IPS DF 19.7 (cell line): ENCODE measurements around the gene ANKDD1A.
A peak's percentile ranks its signal among the peaks of the same experiment; 100 is the strongest.

Experiments used
- DNase-seq: peaks from one replicate; pipeline ENCODE4 v3.0.0-alpha.2; 2013; ENCODE audit warnings: low read depth, low spot score

The ANKDD1A gene

DNA sequence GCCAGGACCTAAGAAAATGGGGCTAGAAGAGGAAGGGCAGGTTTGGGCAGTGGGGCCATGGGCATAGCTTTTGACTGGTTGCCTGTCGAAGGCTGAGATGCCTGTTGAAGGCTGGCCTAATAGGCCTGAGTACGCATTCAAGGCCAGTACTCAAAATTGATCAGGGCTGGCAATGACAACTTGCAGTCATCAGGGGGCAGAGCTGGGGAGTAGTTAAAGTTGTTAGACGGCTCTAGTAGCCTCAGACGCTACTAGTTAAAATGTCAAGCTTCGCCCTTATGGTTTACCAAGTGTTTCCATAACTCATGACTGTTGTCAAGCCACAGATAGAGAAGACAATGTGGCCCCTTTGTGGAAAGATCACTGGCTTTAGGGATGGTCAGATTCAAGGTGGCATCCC lies 49.3 kb downstream of the ANKDD1A start:
- DNase-seq, result no peak

DNA sequence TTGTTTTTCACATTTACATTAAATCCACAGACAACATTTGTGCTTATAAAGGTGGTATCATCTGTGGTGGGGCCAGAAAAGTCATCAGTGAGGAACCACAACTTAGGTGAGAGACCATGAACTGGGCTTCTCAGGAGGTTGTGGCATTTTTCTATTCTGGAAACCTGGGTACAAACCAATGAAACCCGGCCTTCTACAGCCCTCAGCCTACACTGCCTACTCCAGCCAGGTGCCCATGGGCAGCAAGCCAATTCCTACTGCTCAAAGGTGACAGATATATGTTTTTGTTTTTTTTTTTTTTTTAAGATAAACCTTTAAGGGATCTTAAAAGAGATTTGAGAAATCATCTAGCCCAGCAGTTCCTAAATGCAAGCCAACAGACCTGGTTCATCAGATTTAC lies 57.7 kb downstream of the ANKDD1A start:
- no peak for DNase-seq

DNA sequence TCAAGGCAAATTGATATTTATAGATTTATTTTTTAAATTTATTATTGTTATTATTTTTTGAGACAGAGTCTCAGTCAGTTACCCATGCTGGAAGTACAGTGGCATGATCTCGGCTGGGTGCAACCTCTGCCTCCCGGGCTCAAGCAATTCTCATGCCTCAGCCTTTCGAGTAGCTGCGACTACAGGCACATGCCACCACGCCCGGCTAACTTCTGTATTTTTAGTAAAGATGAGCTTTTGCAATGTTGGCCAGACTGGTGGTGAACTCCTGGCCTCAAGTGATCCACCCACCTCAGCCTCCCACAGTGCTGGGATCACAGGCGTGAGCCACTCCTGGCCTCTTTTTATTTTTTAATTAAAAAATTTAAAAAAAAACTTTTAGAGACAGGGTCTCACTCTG lies 59.0 kb downstream of the ANKDD1A start:
- DNase-seq, result no peak

DNA sequence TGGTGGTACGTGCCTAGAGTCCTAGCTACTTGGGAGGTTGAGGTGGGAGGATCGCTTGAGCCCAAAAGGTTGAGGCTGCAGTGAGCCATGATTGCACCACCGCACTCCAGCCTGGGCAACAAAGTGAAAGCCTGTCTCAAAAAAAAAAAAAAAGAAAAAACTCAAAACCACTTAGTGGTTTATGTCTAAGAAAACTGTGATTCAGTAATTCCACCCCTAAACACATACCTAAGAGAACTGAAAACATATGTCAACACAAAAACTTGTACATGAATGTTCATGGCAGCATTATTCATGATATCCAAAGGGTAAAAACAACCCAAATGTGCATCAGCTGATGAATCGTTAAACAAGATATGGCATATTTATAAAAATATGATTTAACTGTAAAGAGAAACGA lies 63.7 kb downstream of the ANKDD1A start:
- DNase-seq, result no peak

DNA sequence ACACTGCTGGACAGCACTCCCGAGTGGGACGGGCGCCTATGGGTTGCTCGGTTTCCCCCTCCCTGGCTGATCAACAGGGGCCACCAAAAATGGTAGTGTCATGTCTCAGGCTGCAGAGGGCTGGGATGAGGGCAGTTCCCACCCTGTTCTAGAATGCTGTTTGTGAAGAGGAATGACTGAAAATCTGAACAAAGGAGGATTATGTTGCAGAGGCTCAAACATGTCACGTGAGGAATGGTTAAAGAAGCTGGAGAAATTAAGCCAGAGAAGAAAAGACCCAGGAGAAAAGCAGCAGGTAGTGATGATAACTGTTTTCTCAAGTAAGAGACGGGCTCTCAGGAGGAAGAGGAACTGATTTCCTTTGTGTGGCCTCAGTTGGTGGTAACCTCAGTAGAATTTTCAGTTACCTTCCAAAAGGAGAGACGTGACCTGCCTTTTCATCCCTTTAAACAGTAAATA lies 67.6 kb downstream of the ANKDD1A start:
- DNase-seq, result no peak

DNA sequence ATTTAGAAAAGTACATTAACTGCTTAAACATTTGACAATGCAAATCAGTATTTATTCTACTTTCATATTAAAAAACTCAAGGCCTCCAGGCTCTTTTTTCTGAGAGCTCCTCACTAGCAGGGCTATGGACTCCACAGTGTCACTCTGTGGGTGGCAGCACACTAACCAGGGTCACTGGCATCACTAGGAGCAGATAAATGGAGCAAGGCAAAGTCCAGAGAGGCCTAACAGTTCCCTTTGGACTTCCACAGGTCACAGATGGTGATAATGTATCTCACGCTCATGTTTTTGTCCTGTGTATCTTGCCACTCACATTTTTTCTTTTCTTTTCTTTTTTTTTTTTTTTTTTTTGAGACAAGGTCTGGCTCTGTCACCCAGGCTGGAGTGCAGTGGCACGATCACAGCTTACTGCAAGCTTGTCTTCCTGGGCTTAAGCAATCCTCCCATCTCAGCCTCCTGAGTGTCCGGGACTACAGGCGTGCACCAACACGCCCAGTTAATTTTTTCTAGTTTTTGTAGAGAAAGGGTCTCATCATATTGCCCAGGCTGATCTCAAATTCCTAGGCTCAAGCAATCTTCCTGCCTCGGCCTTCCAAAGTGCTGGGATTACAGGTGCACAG lies 70.2 kb downstream of the ANKDD1A start:
- DNase-seq, result no peak

DNA sequence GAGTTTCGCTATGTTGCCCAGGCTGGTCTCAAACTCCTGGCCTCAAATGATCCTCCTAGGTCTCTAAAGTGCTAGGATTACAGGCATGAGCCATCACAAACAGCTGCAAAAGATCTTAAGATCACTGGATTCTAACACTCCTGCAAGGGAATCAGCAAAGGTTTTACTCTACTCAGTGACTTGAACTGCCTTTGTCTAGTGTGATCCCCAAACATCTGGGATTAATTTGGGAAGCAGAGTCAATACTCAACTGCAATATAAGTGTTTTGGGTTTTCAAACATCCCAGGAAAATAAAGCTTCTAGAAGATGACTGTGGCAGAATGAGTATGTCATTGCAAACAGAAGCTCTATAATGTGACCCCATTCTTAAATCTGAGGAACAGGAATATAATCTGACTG lies 70.8 kb downstream of the ANKDD1A start:
- no peak for DNase-seq

DNA sequence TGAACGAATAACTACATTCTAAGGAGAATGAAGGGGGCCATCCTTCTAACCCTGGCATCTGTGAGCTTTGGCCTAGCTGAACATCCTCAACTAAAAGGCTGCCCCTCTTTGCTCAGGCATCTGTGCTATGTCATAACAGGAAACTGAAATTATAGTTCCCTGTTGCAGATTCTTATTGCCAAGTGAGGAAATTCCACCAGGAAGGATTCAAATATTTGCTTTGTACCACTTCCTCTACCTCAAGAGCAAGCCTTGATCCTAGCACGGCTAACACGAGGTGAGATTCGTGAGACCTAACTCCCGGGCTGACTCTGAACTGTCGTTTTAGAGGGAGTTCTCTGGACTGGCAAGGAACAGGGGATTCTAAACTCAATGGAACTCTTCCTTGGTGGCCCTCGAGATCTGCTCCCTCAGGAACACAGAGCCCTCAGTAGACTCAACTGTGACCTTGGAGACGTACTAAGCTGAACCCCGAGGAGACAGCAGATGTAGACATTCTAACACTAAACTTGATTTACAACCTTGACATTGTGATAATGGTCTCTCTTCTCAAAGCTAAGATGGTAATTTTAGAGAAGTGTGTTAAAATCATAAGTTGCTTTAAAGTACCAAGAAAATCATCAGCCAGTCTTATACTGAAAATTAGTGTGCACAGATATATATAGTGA lies 73.8 kb downstream of the ANKDD1A start:
- no peak for DNase-seq

DNA sequence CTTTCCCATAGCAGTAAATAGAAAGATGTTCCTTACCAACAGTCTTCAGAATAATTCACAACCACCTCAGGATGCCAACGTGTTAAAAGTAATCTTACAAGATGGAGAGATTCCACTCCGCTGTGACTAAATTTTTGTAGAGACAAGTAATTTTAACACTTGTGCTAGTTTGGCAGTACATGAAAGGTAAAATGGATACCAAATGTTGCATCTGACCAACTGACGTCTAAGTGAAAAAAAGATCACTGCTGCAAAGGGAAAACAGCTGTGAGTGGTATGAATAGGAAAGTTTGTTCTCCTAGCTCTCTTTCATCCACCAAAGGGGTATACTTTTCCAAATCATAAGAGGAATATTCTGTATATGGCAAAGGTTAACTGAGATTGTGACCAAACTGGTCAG lies 75.4 kb downstream of the ANKDD1A start:
- no peak for DNase-seq

DNA sequence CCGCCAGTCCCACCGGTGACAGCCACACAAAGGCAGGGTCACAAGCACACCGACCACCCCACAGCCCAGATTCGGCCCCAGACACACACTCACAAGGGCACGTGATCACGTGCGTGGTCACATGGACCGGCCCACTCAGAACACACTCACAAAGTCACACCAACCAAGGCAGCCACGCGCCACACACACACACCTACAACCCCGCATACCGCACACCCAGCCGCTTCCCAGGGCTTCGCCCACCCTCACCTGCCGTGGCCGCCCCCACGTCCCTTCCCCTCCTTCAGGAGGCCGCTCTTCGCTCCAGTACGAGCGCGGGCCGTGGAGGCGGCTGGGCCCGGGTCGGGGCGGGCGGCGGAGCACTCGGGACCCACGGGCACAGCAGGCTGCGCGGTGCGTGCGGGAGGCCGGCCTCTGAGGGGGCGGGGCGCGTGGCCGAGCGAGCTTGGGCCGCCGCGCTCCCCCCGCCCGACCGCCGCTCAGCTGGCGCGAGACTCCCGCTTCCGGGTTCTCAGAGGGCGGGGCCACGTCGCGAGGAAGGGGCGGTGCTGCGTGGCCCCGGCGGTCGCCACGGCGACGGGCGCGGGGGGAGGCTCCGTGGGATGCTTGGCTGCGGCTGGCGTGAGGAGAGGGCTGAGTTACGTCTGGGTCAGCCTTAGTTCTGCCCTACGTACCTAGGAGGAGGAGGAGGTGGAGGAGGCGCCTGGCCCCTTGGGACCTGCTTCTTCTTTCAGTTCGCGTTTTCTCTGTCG lies 77.9 kb downstream of the ANKDD1A start, which contains the start of gene SPG21:
Gene SPG21, minus strand, starts transcription at position 499 of the 752 bp plus-strand sequence. CDS start 6,345 bp downstream, outside the sequence.
- peak; percentile 48 for DNase-seq

DNA sequence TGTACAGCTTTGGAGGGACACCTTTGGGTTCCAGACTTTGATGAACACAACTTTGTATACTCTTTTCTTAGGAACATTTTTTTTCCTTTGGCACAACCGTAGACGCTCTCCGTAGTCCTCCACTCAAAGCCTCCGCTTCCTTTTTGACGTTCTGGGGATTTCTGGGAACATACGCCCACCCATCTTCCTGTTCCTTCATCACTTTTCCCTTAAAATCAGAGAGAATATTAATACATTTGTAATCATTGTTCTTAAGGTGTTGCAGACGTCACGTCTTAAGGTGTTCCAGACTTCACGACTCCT lies 78.4 kb downstream of the ANKDD1A start:
- DNase-seq, result no peak

DNA sequence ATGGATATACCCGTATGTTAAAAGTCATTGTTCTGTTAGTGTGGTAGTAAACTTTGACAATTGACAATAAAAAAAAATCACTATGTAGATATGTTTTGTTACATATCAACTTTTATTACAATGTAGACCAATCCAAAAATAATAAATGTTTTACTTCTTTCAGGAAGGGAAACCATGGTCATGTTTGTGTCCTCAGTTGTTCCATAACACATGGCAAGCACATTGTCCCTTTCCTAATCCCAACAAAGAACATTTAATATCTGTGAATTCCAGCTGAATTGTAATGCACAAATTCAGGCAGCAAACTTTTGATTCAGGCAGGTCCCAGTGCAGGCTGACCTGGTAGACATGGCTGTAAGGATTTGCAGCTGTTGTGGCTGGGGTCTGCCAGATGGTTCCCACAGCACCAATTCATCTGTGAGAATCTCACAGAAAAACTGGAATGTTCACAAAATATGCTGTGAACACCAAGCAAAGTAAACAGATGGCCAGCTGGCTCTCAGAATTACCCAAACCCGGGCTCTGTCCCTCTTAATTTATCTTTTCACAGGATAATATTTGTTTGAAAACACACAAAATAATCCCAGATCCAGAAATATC lies 79.9 kb downstream of the ANKDD1A start:
- DNase-seq, result no peak

DNA sequence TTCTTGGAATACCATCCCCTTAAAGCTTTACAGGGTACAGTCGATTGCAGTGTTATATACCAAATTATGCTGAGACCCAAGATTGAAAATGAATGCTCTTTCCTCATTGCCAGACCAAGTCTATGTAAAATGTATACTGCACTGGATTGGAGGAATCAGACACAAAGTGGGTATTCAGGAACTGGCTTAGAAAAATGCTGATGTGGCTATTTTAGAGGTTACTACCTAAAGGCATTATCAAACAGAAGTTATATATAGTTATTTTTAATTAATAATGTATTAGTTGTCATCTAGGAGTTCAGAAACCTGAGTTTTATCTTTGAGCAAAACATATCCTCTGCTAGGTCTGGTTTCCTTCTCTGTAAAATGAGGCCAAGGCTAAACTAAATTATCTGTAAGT lies 81.6 kb downstream of the ANKDD1A start:
- DNase-seq, result no peak

DNA sequence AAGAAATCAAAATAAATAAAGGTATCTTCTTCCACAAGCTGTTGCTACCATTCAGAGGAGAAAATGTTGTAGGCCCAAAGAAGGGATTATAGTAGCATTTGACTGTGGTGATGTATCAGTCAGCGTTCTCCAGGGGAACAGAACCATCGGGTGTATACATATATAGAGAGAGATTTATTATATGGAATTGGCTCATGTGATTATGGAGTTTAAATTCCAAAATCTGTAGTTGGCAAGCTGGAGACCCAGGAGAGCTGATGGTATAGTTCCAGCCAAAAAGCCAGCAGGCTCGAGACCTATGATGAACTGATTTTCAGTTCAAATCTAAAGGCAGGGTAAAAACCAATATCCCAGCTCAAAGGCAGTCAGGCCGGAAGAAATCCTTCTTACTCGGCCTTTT lies 85.4 kb downstream of the ANKDD1A start:
- DNase-seq, result no peak

DNA sequence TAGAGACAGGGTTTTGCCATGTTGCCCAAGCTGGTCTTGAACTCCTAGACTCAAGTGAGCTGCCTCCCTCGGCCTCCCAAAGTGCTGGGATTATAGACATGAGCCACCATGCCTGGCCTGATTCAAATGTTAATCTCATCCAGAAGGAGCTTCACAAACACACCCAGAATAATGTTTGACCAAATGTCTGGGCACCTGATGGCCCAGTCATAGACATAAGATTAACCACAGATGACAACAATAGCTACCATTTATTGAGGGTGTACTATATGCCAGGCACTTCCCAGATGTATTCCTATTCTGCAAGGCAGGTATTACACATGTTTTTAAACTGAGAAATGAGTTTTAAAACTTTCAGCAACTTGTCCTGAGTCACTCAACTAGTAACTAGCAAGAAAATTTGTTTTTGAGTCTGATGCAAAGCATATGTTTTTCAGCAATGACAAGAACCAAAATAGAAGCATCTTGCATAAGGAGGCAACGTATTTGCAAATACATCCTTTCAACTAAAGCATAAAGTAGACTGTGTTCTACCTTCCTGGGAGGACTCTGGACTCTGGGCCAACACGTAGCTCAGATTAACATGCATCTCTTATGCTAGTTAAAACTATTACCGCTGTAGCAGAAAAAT lies 86.2 kb downstream of the ANKDD1A start:
- DNase-seq, result no peak

DNA sequence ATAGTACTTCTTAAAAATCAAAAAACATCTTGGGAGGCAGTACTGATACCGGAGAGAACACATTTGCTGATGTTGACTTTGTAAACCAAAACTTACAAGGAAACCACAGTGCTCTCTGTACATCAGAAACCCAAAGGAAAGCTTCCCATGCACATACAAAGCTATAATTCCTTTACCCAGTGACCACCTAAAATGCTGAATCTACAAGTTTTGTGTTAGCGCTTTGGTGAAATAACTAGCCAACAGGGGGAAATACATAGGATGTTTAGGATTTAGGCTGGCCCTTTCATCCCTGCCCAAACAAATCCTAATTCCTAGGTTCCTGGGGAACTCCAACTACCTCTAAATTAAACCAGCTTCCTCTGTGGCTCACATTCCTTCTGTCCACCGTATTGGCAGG lies 93.3 kb downstream of the ANKDD1A start:
- DNase-seq, result no peak

DNA sequence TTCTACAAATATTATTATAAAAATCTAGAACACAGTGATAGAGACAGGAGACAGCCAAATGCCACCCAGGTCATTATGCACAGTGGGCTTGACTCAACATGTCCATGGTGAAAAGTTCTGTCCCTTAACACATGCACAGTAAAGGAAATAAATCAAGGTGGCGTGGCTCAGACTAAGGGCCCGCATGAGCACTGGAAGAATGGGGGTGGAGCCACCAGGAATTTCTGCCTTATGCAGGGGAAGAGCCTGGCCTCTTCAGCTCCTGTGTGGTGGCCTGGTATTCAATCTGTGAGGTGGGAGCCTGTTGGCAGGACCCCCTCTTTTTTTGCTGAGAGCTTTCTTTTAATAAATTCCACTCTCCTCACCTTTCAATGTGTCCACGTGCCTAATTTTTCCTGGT lies 95.2 kb downstream of the ANKDD1A start:
- DNase-seq, result no peak
